Measurements from ENCODE around the gene FBXO21.

The FBXO21 gene

GRCh38 chr12:117092886-117093285 lies 97.4 kb downstream of the FBXO21 start:
- Histone ChIP-seq H3K4me1 (ENCODE audit: insufficient read depth, low read length) (no peaks in the 10 kb centered on the region; the same call in 1 of the 2 replicates), H3K9ac (ENCODE audit: low read depth, low read length) (no peak overlapping the region), H3K36me3 (ENCODE audit: insufficient read depth, low read length) (no peaks in the 10 kb centered on the region), H3K9me3 (ENCODE audit: control insufficient read depth, insufficient read depth, low read length) (peaks cover 3% of the 10 kb centered on the region)

- H3K4me1 ChIP-seq (ENCODE audit: insufficient read depth, low read length), result no peaks in the 10 kb centered on the region; the same call in 1 of the 2 replicates
- peaks cover 3% of the 10 kb centered on the region for H3K9me3 ChIP-seq (ENCODE audit: control insufficient read depth, insufficient read depth, low read length)
- no peak overlapping the region for H3K9ac ChIP-seq (ENCODE audit: low read depth, low read length)
- H3K36me3 ChIP-seq (ENCODE audit: insufficient read depth, low read length), result no peaks in the 10 kb centered on the region
These were observed 97.8 kb downstream of the FBXO21 start for GRCh38 chr12:117092511-117092780.
